Keratinocyte (primary cell): ENCODE measurements around the gene CXCR4. TPM values are rescaled to one million over a fixed set of nuclear protein-coding genes. Genes with fewer than 3 reads are reported as not detected.

Experiments
- DNase-seq: peaks from one replicate; pipeline ENCODE4 v3.0.0-alpha.2; 2011; ENCODE audit warnings: low read depth, missing footprints, low spot score
- FAIRE-seq: peaks from 2 replicates; lab custom pipeline; 2011; peaks lifted over from hg19 to GRCh38; lab: Jason Lieb, UNC
- H2AFZ ChIP-seq: 2 replicates; pipeline ENCODE4 v1.6.0; 2012; ENCODE audit warnings: low read length, control low read depth, inconsistent platforms; ENCODE audit not compliant: control insufficient read depth
- H3K27ac ChIP-seq: 2 replicates; pipeline ENCODE4 v1.5.1; 2011; ENCODE audit warnings: low read length; ENCODE audit not compliant: control insufficient read depth, insufficient read depth
- H3K27me3 ChIP-seq: 3 replicates; pipeline ENCODE4 v1.6.0; 2011; ENCODE audit warnings: low read length; ENCODE audit not compliant: control insufficient read depth, insufficient read depth; ENCODE audit errors: extremely low read depth
- H3K36me3 ChIP-seq, 2 experiments: 2 replicates in 1 of 2; 3 replicates in 1 of 2; pipeline ENCODE4 v1.5.1; 2011; ENCODE audit warnings: low read length in 2 of 2, mild to moderate bottlenecking in 1 of 2; ENCODE audit not compliant: control insufficient read depth in 2 of 2, insufficient read depth in 2 of 2; ENCODE audit errors: extremely low read depth in 1 of 2
- H3K4me1 ChIP-seq: 3 replicates; pipeline ENCODE4 v1.5.1; 2011; ENCODE audit warnings: low read length; ENCODE audit not compliant: control insufficient read depth, insufficient read depth; ENCODE audit errors: extremely low read depth
- H3K4me2 ChIP-seq: 3 replicates; pipeline ENCODE4 v1.6.0; 2011; ENCODE audit warnings: low read depth, low read length; ENCODE audit not compliant: control insufficient read depth, insufficient read depth; ENCODE audit errors: extremely low read depth
- H3K4me3 ChIP-seq, 3 experiments: fragments of 200-600 bp in 1 of 3; sonication (generic) in 1 of 3; 2 replicates in 2 of 3; 3 replicates in 1 of 3; pipeline ENCODE4 v1.5.1; 2011 to 2016; ENCODE audit warnings: low read length in 3 of 3, mild to moderate bottlenecking in 3 of 3, control low read depth in 2 of 3, inconsistent platforms in 1 of 3, low read depth in 1 of 3, mixed read lengths in 1 of 3, mixed run types in 1 of 3, moderate library complexity in 1 of 3; ENCODE audit not compliant: control insufficient read depth in 2 of 3, insufficient read depth in 2 of 3; ENCODE audit errors: extremely low read depth in 1 of 3
- H3K79me2 ChIP-seq: 2 replicates; pipeline ENCODE4 v1.6.0; 2012; ENCODE audit warnings: low read length; ENCODE audit not compliant: control insufficient read depth, insufficient read depth
- H3K9ac ChIP-seq: 3 replicates; pipeline ENCODE4 v1.6.0; 2011; ENCODE audit warnings: low read length; ENCODE audit not compliant: control insufficient read depth, insufficient read depth; ENCODE audit errors: extremely low read depth
- H3K9me1 ChIP-seq: 3 replicates; pipeline ENCODE4 v1.6.0; 2011; ENCODE audit warnings: low read length; ENCODE audit not compliant: control insufficient read depth, insufficient read depth; ENCODE audit errors: extremely low read depth
- H3K9me3 ChIP-seq: 2 replicates; pipeline ENCODE4 v1.5.1; 2012; ENCODE audit warnings: low read depth, low read length; ENCODE audit not compliant: control insufficient read depth
- H4K20me1 ChIP-seq: 3 replicates; pipeline ENCODE4 v1.6.0; 2011; ENCODE audit warnings: low read length; ENCODE audit not compliant: control insufficient read depth, insufficient read depth; ENCODE audit errors: extremely low read depth
- CTCF ChIP-seq, 3 experiments: IDR thresholded peaks in 1 of 3; conservative IDR thresholded peaks in 1 of 3; optimal IDR thresholded peaks in 1 of 3; 2 replicates in 2 of 3; 3 replicates in 1 of 3; pipeline versions ENCODE3 to v1.5.1; 2011; ENCODE audit warnings: low read length in 3 of 3, mild to moderate bottlenecking in 3 of 3, moderate library complexity in 2 of 3, control low read depth in 1 of 3, inconsistent platforms in 1 of 3; ENCODE audit not compliant: insufficient read depth in 2 of 3; ENCODE audit errors: extremely low read depth in 1 of 3
- EZH2 ChIP-seq: IDR thresholded peaks from one replicate; pipeline ENCODE4 v1.6.1; 2012; ENCODE audit warnings: inconsistent platforms, mild to moderate bottlenecking, low read length, moderate library complexity
- dilution Hi-C: fragments of 300-500 bp; cut with MboI; formaldehyde crosslinking; loops from one replicate; pipeline ENCODE4 v1.7.0; 2020; ENCODE audit warnings: low sequenced_read_pairs; ENCODE audit not compliant: extremely low pct_ligation_motif_present
- polyA plus RNA-seq, 5 experiments: library from polyadenylated mRNA; depleted of rRNA in 3 of 5; stranded (reverse) in 3 of 5; stranded (forward) in 1 of 5; unstranded in 1 of 5; fragments of >200 nt; gene quantifications; 1 replicate in 1 of 5; 2 replicates in 3 of 5; 3 replicates in 1 of 5; pipeline versions ENCODE4 v1.2.1 to v1.2.3, GENCODE V29; 2011 to 2012; ENCODE audit warnings: missing spikeins in 2 of 5, low read depth in 1 of 5, low replicate concordance in 1 of 5

Gene CXCR4
- polyA plus RNA-seq, 1 donor (not counting 4 experiments of a cell fraction or from before 2014, with no cell fraction given) = 0.08 TPM

- dilution Hi-C loops = no loop called here
- H3K9me1 ChIP-seq = no peaks in the 10 kb centered on the region
- DNase-seq (no peak), FAIRE-seq (no peak)
- TF ChIP-seq EZH2 (no peak), CTCF (optimal IDR thresholded peaks at IDR 0.05 in 1 of 3, IDR thresholded peaks at IDR 0.05 in 1 of 3, conservative IDR thresholded peaks at IDR 0.05 in 1 of 3; ENCODE audit: extremely low read depth in 1 of 3, insufficient read depth in 2 of 3, low read length in 3 of 3) (no peak)
- no peaks in the 10 kb centered on the region for H3K36me3 ChIP-seq
- no peak overlapping the region for H3K4me3 ChIP-seq
- no peak overlapping the region for H3K27ac ChIP-seq
- no peak overlapping the region for H3K4me2 ChIP-seq
- no peak overlapping the region for H2AFZ ChIP-seq
- H3K4me1 ChIP-seq = no peaks in the 10 kb centered on the region
- H3K9me3 ChIP-seq = no peaks in the 10 kb centered on the region
- no peak overlapping the region for H3K9ac ChIP-seq
- H3K79me2 ChIP-seq = no peaks in the 10 kb centered on the region
- no peaks in the 10 kb centered on the region for H3K27me3 ChIP-seq
- no peaks in the 10 kb centered on the region for H4K20me1 ChIP-seq
Measured at GRCh38 chr2:136101042-136101441, 16.9 kb downstream of the CXCR4 start.

DNA sequence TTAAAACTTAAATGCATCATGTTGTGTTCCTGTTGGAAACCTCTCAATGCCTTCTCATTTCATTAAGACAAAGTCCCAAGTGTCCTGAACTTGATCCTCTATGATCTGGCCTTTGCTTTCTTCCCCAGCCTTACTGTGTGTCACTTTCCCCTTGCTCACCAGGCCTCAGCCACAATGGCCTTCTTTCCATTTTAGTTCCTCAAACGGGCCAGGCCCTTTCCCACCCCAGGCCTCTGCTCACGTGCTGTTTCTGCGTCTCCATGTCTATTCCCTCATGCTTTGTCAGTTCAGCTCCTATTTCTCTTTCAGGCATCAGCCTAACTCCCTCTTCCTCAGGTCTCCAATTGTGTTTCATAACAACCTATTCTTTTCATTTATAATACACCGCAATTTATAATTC lies 19.5 kb downstream of the CXCR4 start:
- Histone ChIP-seq H4K20me1 (no peaks in the 10 kb centered on the region), H2AFZ (no peak overlapping the region), H3K27ac (no peak overlapping the region), H3K9me1 (no peaks in the 10 kb centered on the region), H3K4me1 (no peaks in the 10 kb centered on the region), H3K27me3 (no peaks in the 10 kb centered on the region), H3K4me2 (no peak overlapping the region), H3K9ac (no peak overlapping the region), H3K4me3 (no peak overlapping the region), H3K79me2 (no peaks in the 10 kb centered on the region), H3K36me3 (no peaks in the 10 kb centered on the region), H3K9me3 (no peaks in the 10 kb centered on the region)
- DNase-seq (no peak), FAIRE-seq (no peak)
- dilution Hi-C loops = no loop called here
- no peak for TF ChIP-seq CTCF (optimal IDR thresholded peaks at IDR 0.05 in 1 of 3, IDR thresholded peaks at IDR 0.05 in 1 of 3, conservative IDR thresholded peaks at IDR 0.05 in 1 of 3; ENCODE audit: extremely low read depth in 1 of 3, insufficient read depth in 2 of 3, low read length in 3 of 3)
- no peak for TF ChIP-seq EZH2
